ENCODE measurements around the gene SAMD3.

Gene SAMD3

GRCh38 chr6:130111031-130111430 lies 111.7 kb downstream of the SAMD3 start:
- no peak for DNase-seq (ENCODE audit: extremely low spot score)
- CTCF ChIA-PET = no interaction called here
- TF ChIP-seq SUZ12 (IDR thresholded peaks at IDR 0.05) (no peak), FOXM1 (IDR thresholded peaks at IDR 0.05; ENCODE audit: borderline replicate concordance) (no peak), NFRKB (IDR thresholded peaks at IDR 0.05) (no peak), PKNOX1 (IDR thresholded peaks at IDR 0.05) (no peak), CTBP1 (IDR thresholded peaks at IDR 0.05; ENCODE audit: borderline replicate concordance) (no peak), FOXA1 (IDR thresholded peaks at IDR 0.05) (no peak), BHLHE40 (IDR thresholded peaks at IDR 0.05; ENCODE audit: borderline replicate concordance) (no peak), L3MBTL2 (conservative IDR thresholded peaks at IDR 0.05) (no peak), ELF4 (IDR thresholded peaks at IDR 0.05) (no peak), TARDBP (IDR thresholded peaks at IDR 0.05) (no peak)
- POLR2A ChIA-PET = no interaction called here

- ChIA-PET CTCF (no interaction called here), POLR2A (no interaction called here)
- DNase-seq (ENCODE audit: extremely low spot score) = no peak
- TF ChIP-seq FOXA1 (IDR thresholded peaks at IDR 0.05) (no peak), L3MBTL2 (conservative IDR thresholded peaks at IDR 0.05) (no peak), FOXM1 (IDR thresholded peaks at IDR 0.05; ENCODE audit: borderline replicate concordance) (no peak), NFRKB (IDR thresholded peaks at IDR 0.05) (no peak)
These were observed 115.0 kb downstream of the SAMD3 start for GRCh38 chr6:130107710-130108109.

- CTCF ChIA-PET = no interaction called here
- POLR2A ChIA-PET = no interaction called here
- no peak for DNase-seq (ENCODE audit: extremely low spot score)
- TF ChIP-seq HDGF (IDR thresholded peaks at IDR 0.05; ENCODE audit: borderline replicate concordance) = no peak
- no peak for TF ChIP-seq TARDBP (IDR thresholded peaks at IDR 0.05)
- no peak for TF ChIP-seq ELF4 (IDR thresholded peaks at IDR 0.05)
- TF ChIP-seq L3MBTL2 (conservative IDR thresholded peaks at IDR 0.05) = no peak
- TF ChIP-seq SUZ12 (IDR thresholded peaks at IDR 0.05) = no peak
- TF ChIP-seq FOXA1 (IDR thresholded peaks at IDR 0.05) = no peak
- TF ChIP-seq ARNT (IDR thresholded peaks at IDR 0.05) = no peak
- no peak for TF ChIP-seq LEF1 (IDR thresholded peaks at IDR 0.05; ENCODE audit: borderline replicate concordance)
- TF ChIP-seq CTBP1 (IDR thresholded peaks at IDR 0.05; ENCODE audit: borderline replicate concordance) = no peak
- TF ChIP-seq NFRKB (IDR thresholded peaks at IDR 0.05) = no peak
- TF ChIP-seq ZNF384 (IDR thresholded peaks at IDR 0.05) = no peak
- TF ChIP-seq PKNOX1 (IDR thresholded peaks at IDR 0.05) = no peak
These were observed 116.6 kb downstream of the SAMD3 start for GRCh38 chr6:130105996-130106704.

GRCh38 chr6:130099119-130099518 lies 123.6 kb downstream of the SAMD3 start:
- CTCF ChIA-PET = no interaction called here
- no peak for TF ChIP-seq SP1 (IDR thresholded peaks at IDR 0.05)
- no peak for TF ChIP-seq LEF1 (IDR thresholded peaks at IDR 0.05; ENCODE audit: borderline replicate concordance)
- TF ChIP-seq ARNT (IDR thresholded peaks at IDR 0.05) = no peak
- no peak for TF ChIP-seq FOXK2 (IDR thresholded peaks at IDR 0.05)
- no peak for TF ChIP-seq PKNOX1 (IDR thresholded peaks at IDR 0.05)
- POLR2A ChIA-PET = no interaction called here
- no peak for DNase-seq (ENCODE audit: extremely low spot score)

GRCh38 chr6:130098317-130098716 lies 124.4 kb downstream of the SAMD3 start:
- DNase-seq (ENCODE audit: extremely low spot score) = peak; percentile 17
- CTCF ChIA-PET = no interaction called here

More at GRCh38 chr6:130098317-130098716, 124.4 kb downstream of the SAMD3 start:
- TF ChIP-seq PKNOX1 (IDR thresholded peaks at IDR 0.05) (peak; percentile 21; the same call in 1 of the 2 replicates), FOXM1 (IDR thresholded peaks at IDR 0.05; ENCODE audit: borderline replicate concordance) (no peak), LEF1 (IDR thresholded peaks at IDR 0.05; ENCODE audit: borderline replicate concordance) (no peak)
- POLR2A ChIA-PET = no interaction called here
